Osteoblast (primary cell): Measurements from ENCODE around the gene RFFL. TPM values are rescaled to one million over a fixed set of nuclear protein-coding genes. Genes with fewer than 3 reads are reported as not detected.
"Not testable (repeated sequence)": the region's sequence is repeated elsewhere in the genome, so short reads cannot be mapped to it uniquely, and the experiment has no call there.

Source experiments
- DNase-seq: peaks from one replicate; pipeline ENCODE4 v3.0.0; 2011; ENCODE audit warnings: low spot score, mixed read lengths; ENCODE audit not compliant: insufficient read length; ENCODE audit errors: missing footprints
- H2AFZ ChIP-seq: 2 replicates; pipeline ENCODE4 v1.6.0; 2011; ENCODE audit warnings: mild to moderate bottlenecking, low read length
- H3K27ac ChIP-seq: 2 replicates; pipeline ENCODE4 v1.5.1; 2011; ENCODE audit warnings: mild to moderate bottlenecking, low read depth, low read length, moderate library complexity
- H3K27me3 ChIP-seq: 2 replicates; pipeline ENCODE4 v1.6.0; 2012; ENCODE audit warnings: mild to moderate bottlenecking, control low read depth, inconsistent platforms, low read length, moderate library complexity; ENCODE audit not compliant: insufficient read depth
- H3K36me3 ChIP-seq: 2 replicates; pipeline ENCODE4 v1.5.1; 2011; ENCODE audit warnings: mild to moderate bottlenecking, low read length, control low read depth, moderate library complexity; ENCODE audit not compliant: insufficient read depth
- H3K4me1 ChIP-seq: 2 replicates; pipeline ENCODE4 v1.5.1; 2011; ENCODE audit warnings: mild to moderate bottlenecking, low read length, control low read depth, moderate library complexity; ENCODE audit not compliant: insufficient read depth
- H3K4me2 ChIP-seq: 2 replicates; pipeline ENCODE4 v1.6.0; 2011; ENCODE audit warnings: mild to moderate bottlenecking, low read length; ENCODE audit not compliant: insufficient read depth
- H3K4me3 ChIP-seq: fragments of 200-600 bp; sonication (generic); 3 replicates; pipeline ENCODE4 v1.5.1; 2012; ENCODE audit warnings: mild to moderate bottlenecking, low read length, inconsistent platforms; ENCODE audit not compliant: insufficient read depth
- H3K79me2 ChIP-seq: 2 replicates; pipeline ENCODE4 v1.6.0; 2012; ENCODE audit warnings: mild to moderate bottlenecking, low read length, control low read depth, inconsistent platforms; ENCODE audit not compliant: insufficient read depth
- H3K9me3 ChIP-seq: 2 replicates; pipeline ENCODE4 v1.5.1; 2011; ENCODE audit warnings: low read depth, low read length, control low read depth
- H4K20me1 ChIP-seq: 2 replicates; pipeline ENCODE4 v1.6.0; 2012; ENCODE audit warnings: mild to moderate bottlenecking, low read length, control low read depth; ENCODE audit not compliant: insufficient read depth
- CTCF ChIP-seq: IDR thresholded peaks from 2 replicates; pipeline ENCODE4 v1.5.1; 2011; ENCODE audit warnings: mild to moderate bottlenecking, low read depth, low read length, moderate library complexity; ENCODE audit errors: extremely low read depth
- total RNA-seq: library from RNA; depleted of rRNA; stranded (reverse); fragments of >200 nt; gene quantifications from 2 replicates; pipeline ENCODE4 v1.2.3, GENCODE V29; 2012

RFFL gene
- total RNA-seq, 1 donor = 15.2 TPM

GRCh38 chr17:35006345-35006744, 57.2 kb downstream of the RFFL start:
- Histone ChIP-seq H3K79me2 (no peaks in the 10 kb centered on the region), H4K20me1 (no peaks in the 10 kb centered on the region), H3K27ac (no peak overlapping the region), H3K27me3 (no peaks in the 10 kb centered on the region), H3K36me3 (peaks cover 55% of the 10 kb centered on the region), H3K4me3 (no peak overlapping the region), H2AFZ (no peak overlapping the region), H3K4me1 (no peaks in the 10 kb centered on the region), H3K9me3 (no peaks in the 10 kb centered on the region), H3K4me2 (no peak overlapping the region)
- no peak for TF ChIP-seq CTCF
- DNase-seq = no peak

- TF ChIP-seq CTCF = no peak
- DNase-seq = peak; percentile 66
- Histone ChIP-seq H2AFZ (no peak overlapping the region), H3K27ac (no peak overlapping the region), H3K9me3 (no peaks in the 10 kb centered on the region), H3K4me2 (no peak overlapping the region), H3K4me1 (no peaks in the 10 kb centered on the region), H3K4me3 (no peak overlapping the region), H4K20me1 (no peaks in the 10 kb centered on the region), H3K27me3 (no peaks in the 10 kb centered on the region), H3K79me2 (no peaks in the 10 kb centered on the region), H3K36me3 (peaks cover 49% of the 10 kb centered on the region)
Measured at GRCh38 chr17:35003778-35004177, 59.7 kb downstream of the RFFL start.

DNA sequence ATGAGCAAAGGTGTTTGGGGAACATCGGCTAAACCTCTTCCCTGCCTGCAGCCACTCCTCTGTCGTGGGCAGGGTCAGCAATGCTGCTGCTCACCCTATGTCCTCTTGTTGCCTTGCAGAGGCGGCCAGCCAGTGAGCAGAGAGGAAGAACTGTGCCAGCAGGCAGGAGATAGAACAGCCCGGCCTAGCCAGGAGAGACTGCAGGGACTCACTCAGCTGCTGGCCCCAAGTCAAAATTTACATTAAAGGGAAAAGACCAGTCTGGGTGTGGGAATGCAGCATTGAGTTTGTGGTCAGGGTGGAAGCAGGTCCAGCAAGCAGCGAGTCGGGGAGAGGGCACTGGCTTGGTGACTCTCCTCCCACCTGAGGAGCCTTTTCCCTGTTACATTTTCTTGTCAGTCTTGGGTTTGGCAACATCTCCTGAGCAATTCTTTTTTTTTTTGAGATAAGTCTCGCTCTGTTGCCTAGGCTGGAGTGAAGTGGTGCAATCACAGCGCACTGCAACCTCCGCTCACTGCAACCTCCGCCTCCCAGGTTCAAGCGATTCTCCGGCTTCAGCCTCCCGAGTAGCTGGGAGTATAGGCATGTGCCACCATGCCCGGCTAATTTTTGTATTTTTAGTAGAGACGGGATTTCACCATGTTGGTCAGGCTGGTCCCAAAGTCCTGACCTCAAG, 60.5 kb downstream of the RFFL start:
- no peaks in the 10 kb centered on the region for H3K4me1 ChIP-seq
- H3K4me2 ChIP-seq = no peak overlapping the region
- H3K79me2 ChIP-seq = no peaks in the 10 kb centered on the region
- no peak overlapping the region for H3K4me3 ChIP-seq
- no peak for DNase-seq
- TF ChIP-seq CTCF = no peak
- H3K9me3 ChIP-seq = no peaks in the 10 kb centered on the region
- H3K36me3 ChIP-seq = peaks cover 48% of the 10 kb centered on the region
- H3K27ac ChIP-seq = no peak overlapping the region
- H2AFZ ChIP-seq = no peak overlapping the region
- no peaks in the 10 kb centered on the region for H3K27me3 ChIP-seq
- no peaks in the 10 kb centered on the region for H4K20me1 ChIP-seq

DNA sequence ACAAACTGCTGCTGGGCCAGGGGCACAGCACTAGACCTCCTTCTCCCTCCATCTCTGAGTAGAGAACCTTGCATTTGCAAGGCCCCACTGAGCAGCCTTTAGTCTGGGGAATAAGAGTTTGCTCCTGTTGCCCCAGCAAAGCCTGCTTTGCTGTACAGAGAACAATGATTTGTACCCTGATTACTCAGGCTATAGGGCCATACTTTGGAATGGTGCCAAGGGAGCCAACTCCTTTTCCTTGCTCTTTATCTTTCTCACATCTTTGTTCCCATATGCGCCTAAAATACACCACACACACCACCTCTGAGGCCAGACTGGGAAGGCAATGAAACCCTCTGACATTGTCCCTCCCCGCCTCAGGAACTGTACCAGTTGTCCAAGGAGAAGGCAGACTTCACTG, 62.0 kb downstream of the RFFL start:
- no peak for TF ChIP-seq CTCF
- no peak overlapping the region for H3K4me3 ChIP-seq
- no peak overlapping the region for H3K27ac ChIP-seq
- H3K79me2 ChIP-seq = no peaks in the 10 kb centered on the region
- H3K4me1 ChIP-seq = peaks cover 4% of the 10 kb centered on the region
- no peaks in the 10 kb centered on the region for H3K27me3 ChIP-seq
- no peak overlapping the region for H2AFZ ChIP-seq
- no peaks in the 10 kb centered on the region for H3K9me3 ChIP-seq
- H4K20me1 ChIP-seq = no peaks in the 10 kb centered on the region
- no peak for DNase-seq
- no peak overlapping the region for H3K4me2 ChIP-seq
- peaks cover 50% of the 10 kb centered on the region for H3K36me3 ChIP-seq

- not testable (repeated sequence) for H3K4me3 ChIP-seq, H3K27me3 ChIP-seq, H4K20me1 ChIP-seq, H2AFZ ChIP-seq, H3K4me2 ChIP-seq, H3K27ac ChIP-seq, H3K9me3 ChIP-seq, DNase-seq, H3K79me2 ChIP-seq, H3K4me1 ChIP-seq
- peaks cover 48% of the 10 kb centered on the region for H3K36me3 ChIP-seq
Measured at GRCh38 chr17:35000965-35001364, 62.5 kb downstream of the RFFL start.
